Neural crest cell (in vitro differentiated cells): ENCODE measurements around the gene HYAL2. TPM values are rescaled to one million over a fixed set of nuclear protein-coding genes. Genes with fewer than 3 reads are reported as not detected.
A peak's percentile ranks its signal among the peaks of the same experiment; 100 is the strongest.
"Not testable (repeated sequence)": the region's sequence is repeated elsewhere in the genome, so short reads cannot be mapped to it uniquely, and the experiment has no call there.

Experiments used
- DNase-seq: peaks from one replicate; pipeline ENCODE4 v3.0.0; 2021; ENCODE audit warnings: low read depth, mixed read lengths, low spot score
- H3K27ac Mint-ChIP-seq: one replicate; pipeline ENCODE4 v1.8.0; 2021; ENCODE audit warnings: mild to moderate bottlenecking, mixed read lengths; ENCODE audit not compliant: unreplicated experiment
- H3K27me3 Mint-ChIP-seq: 2 replicates; pipeline ENCODE4 v1.8.0; 2021; ENCODE audit warnings: low read depth, mild to moderate bottlenecking, mixed read lengths
- H3K36me3 Mint-ChIP-seq: 2 replicates; pipeline ENCODE4 v1.8.0; 2021; ENCODE audit warnings: low read depth, mild to moderate bottlenecking, mixed read lengths
- H3K4me1 Mint-ChIP-seq: 2 replicates; pipeline ENCODE4 v1.8.0; 2021; ENCODE audit warnings: mixed read lengths
- H3K4me3 Mint-ChIP-seq: one replicate; pipeline ENCODE4 v1.8.0; 2021; ENCODE audit warnings: mild to moderate bottlenecking, mixed read lengths
- H3K9me3 Mint-ChIP-seq: 2 replicates; pipeline ENCODE4 v1.8.0; 2021; ENCODE audit warnings: mixed read lengths
- total RNA-seq: library from RNA; stranded (reverse); gene quantifications from 2 replicates; pipeline ENCODE4 v1.2.1, GENCODE V29; 2021
- TF ChIP-seq, protein P1 (sequence below): fragments of 200-600 bp; sonication (generic); conservative IDR thresholded peaks from 2 replicates; pipeline ENCODE4 v1.5.0; 2021; ENCODE audit warnings: antibody characterized with exemption, mild to moderate bottlenecking

Gene HYAL2
- total RNA-seq, 1 donor from 2014 or later = 78.0 TPM

DNA sequence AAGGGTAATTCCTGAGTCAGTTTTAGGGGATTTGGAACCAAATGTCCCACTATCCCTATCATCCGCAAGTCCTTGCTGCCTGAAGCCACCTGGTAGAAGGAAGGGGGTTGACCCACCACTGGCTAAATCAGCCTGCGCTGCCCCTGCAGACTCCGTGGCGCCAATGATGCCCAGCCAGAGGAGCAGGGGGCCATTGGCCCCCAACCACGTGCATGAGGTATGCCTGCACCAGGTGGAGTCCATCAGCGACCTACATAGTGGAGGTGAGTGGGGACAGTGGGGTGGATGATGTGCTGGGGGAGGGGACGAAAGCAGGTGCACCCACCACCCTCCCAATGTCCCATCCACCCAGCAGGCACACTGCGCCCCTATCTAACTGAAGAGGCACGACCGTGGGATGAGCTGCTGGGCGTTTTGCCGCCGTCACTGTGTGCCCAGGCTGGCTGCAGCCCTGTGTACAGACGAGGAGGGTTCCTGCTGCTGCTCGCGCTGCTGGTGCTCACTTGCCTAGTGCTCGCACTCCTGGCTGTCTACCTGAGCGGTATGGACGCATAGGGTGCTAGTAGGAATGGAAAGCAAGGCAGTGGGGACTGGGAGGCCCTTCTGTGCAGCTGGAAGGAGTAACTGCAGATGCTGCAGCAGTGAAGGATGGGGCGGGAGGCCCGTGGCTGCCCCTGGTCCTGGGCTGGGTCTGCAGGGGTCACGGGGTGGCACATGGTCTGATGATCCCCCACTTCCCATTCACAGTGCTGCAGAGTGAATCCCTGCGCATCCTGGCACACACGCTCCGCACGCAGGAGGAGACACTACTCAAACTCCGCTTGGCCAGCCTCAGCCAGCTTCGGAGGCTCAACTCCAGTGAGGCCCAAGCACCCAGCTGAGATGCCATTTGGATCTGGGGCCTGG, 36.0 kb downstream of the HYAL2 start:
- no peak overlapping the region for H3K4me3 Mint-ChIP-seq
- DNase-seq = no peak
- H3K27ac Mint-ChIP-seq = no peak overlapping the region
- TF ChIP-seq, protein P1, sequence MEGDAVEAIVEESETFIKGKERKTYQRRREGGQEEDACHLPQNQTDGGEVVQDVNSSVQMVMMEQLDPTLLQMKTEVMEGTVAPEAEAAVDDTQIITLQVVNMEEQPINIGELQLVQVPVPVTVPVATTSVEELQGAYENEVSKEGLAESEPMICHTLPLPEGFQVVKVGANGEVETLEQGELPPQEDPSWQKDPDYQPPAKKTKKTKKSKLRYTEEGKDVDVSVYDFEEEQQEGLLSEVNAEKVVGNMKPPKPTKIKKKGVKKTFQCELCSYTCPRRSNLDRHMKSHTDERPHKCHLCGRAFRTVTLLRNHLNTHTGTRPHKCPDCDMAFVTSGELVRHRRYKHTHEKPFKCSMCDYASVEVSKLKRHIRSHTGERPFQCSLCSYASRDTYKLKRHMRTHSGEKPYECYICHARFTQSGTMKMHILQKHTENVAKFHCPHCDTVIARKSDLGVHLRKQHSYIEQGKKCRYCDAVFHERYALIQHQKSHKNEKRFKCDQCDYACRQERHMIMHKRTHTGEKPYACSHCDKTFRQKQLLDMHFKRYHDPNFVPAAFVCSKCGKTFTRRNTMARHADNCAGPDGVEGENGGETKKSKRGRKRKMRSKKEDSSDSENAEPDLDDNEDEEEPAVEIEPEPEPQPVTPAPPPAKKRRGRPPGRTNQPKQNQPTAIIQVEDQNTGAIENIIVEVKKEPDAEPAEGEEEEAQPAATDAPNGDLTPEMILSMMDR = no peak
- no peaks in the 10 kb centered on the region for H3K9me3 Mint-ChIP-seq
- H3K36me3 Mint-ChIP-seq = no peaks in the 10 kb centered on the region
- no peaks in the 10 kb centered on the region for H3K27me3 Mint-ChIP-seq
- peaks cover 6% of the 10 kb centered on the region for H3K4me1 Mint-ChIP-seq

DNA sequence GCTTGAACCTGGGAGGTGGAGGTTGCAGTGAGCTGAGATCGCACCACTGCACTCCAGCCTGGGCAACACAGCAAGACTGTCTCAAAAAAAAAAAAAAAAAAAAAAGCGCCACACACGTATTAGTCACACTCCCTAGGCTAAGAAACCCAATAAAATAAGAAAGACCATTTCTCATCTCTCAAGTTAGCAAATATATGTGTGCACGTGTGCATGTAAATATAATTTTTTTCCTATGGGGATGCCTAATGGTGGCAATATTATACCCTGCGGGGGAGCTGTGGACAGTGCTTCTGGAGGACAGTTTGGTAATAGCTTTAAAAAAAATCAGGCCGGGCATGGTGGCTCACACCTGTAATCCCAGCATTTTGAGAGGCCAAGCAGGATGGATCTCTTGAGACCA, 38.4 kb downstream of the HYAL2 start:
- H3K27ac Mint-ChIP-seq, H3K27me3 Mint-ChIP-seq: not testable (repeated sequence)

DNA sequence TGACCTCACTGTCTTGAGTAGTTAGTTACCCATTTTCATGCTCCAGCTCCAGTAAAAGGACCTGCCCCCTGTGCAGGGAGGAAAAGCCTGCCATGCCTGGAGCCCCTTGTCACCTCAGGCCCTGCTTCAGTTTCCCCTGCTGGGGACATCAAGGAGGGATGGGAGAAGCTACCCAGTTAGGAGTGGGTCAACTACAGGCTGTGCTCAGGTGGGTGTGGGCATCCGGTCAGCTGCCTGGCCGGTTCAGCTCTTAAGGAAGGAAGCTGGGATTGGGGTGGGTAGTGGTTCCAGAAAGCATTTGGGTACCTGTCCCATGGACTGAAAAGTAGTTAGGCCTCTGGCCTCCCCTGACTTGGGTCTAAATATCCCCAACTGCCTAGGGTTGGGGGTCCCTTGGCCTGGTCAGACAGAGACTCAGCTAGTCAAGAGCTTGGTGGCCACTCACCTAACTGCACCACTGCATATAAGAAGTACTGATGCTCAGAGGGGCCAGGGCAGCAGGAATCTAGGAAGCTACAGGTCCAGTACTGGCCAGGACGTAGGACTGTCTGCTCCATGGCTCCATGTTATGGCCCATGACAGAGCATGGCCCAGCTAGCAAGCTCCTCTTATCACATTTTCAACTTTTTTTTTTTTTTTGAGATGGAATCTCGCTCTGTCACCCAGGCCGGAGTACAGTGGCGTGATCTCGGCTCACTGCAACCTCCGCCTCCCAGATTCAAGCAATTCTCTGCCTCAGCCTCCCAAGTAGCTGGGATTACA, 43.1 kb downstream of the HYAL2 start:
- Mint-ChIP-seq H3K27ac (no peak overlapping the region), H3K4me3 (no peak overlapping the region), H3K27me3 (peaks cover 17% of the 10 kb centered on the region), H3K36me3 (no peaks in the 10 kb centered on the region), H3K4me1 (peaks cover 15% of the 10 kb centered on the region), H3K9me3 (no peaks in the 10 kb centered on the region)
- TF ChIP-seq, protein P1 = no peak
- no peak for DNase-seq

More for the DNA sequence above, 38.4 kb downstream of the HYAL2 start:
- peak overlapping the region; percentile 34 for H3K4me3 Mint-ChIP-seq
- DNase-seq, H3K36me3 Mint-ChIP-seq, H3K9me3 Mint-ChIP-seq, H3K4me1 Mint-ChIP-seq: not testable (repeated sequence)

DNA sequence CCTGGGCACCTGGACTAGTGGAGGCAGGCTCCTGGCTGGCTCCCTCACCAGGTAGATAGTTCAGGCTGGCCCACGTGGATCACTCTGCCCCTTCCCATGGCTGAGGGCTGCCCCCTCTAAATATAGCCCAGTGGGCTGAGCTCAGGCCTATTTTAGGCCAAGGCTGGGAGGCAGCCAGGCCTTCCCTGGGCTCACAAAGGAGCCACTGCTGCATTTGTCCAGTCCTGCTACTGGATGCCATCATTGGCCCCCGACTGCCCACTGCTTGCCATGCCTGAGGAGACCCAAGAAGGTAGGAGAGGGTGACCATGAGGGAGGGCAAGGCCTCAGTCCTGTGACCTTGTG, 43.7 kb downstream of the HYAL2 start, which contains the start of gene LSMEM2:
TSS of gene LSMEM2 (plus strand) at position 208 of the 345 bp plus-strand sequence. CDS start at position 235, 27 bp downstream.
- DNase-seq = no peak
- Mint-ChIP-seq H3K36me3 (no peaks in the 10 kb centered on the region), H3K27ac (no peak within 1 kb of the TSS), H3K4me1 (peaks cover 20% of the 10 kb centered on the region), H3K9me3 (no peaks in the 10 kb centered on the region), H3K27me3 (peaks cover 23% of the 10 kb centered on the region), H3K4me3 (no peak within 1 kb of the TSS)
- TF ChIP-seq, protein P1 = no peak

DNA sequence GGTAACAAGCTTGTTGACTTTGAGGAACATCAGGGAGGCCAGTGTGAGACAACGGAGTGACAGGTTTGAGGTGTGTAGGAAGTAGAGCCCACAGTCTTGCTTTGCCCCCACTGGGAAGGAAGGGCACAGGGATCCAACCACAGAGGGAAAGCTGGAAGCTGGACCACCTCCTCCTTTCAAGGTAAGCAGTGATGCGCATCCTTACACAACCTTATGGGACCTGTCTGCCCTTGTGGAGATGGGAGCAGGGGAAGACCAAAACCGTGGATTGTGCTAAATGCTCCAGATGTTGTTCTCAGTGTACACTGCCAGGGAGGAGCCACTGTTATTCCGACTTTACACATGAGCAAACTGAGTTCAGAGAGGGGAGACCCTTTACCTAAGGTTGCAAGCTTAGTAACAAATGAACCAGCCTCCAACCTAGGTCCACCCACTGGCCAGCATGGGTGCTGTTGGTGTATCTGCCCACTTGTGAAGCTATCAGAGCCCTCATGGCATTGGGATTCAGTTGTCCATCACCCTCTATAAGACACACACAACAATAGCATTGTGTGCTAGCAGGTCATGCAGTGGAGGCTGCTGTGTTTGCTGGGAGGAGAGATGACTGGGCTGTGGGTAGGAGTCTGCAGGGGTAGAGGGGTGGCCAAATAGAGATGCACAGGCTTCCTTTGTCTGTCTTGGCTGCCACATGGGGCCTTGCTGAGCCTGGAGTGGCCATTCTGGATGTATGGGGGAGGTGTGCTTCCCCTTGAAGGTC, 44.2 kb downstream of the HYAL2 start:
- Mint-ChIP-seq H3K4me3 (no peak overlapping the region), H3K27me3 (peaks cover 26% of the 10 kb centered on the region), H3K27ac (no peak overlapping the region)

More for the DNA sequence above, 44.2 kb downstream of the HYAL2 start:
- no peaks in the 10 kb centered on the region for H3K9me3 Mint-ChIP-seq
- peaks cover 20% of the 10 kb centered on the region for H3K4me1 Mint-ChIP-seq
- H3K36me3 Mint-ChIP-seq = no peaks in the 10 kb centered on the region
- TF ChIP-seq, protein P1 = no peak
- no peak for DNase-seq
